K562 (cell line): Measurements from ENCODE around the gene CSNK1A1L.

Experiments used
- CCNT2 ChIP-seq: IDR thresholded peaks from 2 replicates; pipeline ENCODE4 v1.6.1; 2011; ENCODE audit warnings: borderline replicate concordance, low read depth, mild to moderate bottlenecking, moderate library complexity, mixed read lengths, low read length; ENCODE audit not compliant: insufficient read length; ENCODE audit errors: extremely low read depth
- ETV5 ChIP-seq: sonication (generic); formaldehyde crosslinking; IDR thresholded peaks from 2 replicates; pipeline ENCODE4 v1.4.0; 2020; ENCODE audit warnings: low read depth, mild to moderate bottlenecking, missing genetic modification reagents
- FOXA3 ChIP-seq, 2 experiments: fragments of 450-650 bp in 1 of 2; sonication (generic) in 1 of 2; formaldehyde crosslinking; IDR thresholded peaks in 1 of 2; conservative IDR thresholded peaks in 1 of 2; 2 replicates each; pipeline versions ENCODE4 v1.4.0 to v1.8.0; 2020 to 2022; ENCODE audit warnings: mild to moderate bottlenecking in 2 of 2, missing genetic modification reagents in 1 of 2
- RBM39 ChIP-seq: fragments of 200-400 bp; formaldehyde crosslinking; optimal IDR thresholded peaks from 2 replicates; pipeline ENCODE3; 2018; ENCODE audit warnings: low read depth, low read length
- RFX5 ChIP-seq: IDR thresholded peaks from 2 replicates; pipeline ENCODE4 v1.6.1; 2011; ENCODE audit warnings: low read depth, mild to moderate bottlenecking, improper control_type of control experiment, low read length
- TEAD2 ChIP-seq: fragments of 450-650 bp; IDR thresholded peaks from 2 replicates; pipeline ENCODE4 v1.6.1; 2016; ENCODE audit warnings: missing genetic modification characterization, control low read depth, missing compliant biosample characterization
- TEAD4 ChIP-seq, 2 experiments: sonication (generic) in 1 of 2; formaldehyde crosslinking in 1 of 2; IDR thresholded peaks; 2 replicates each; pipeline versions ENCODE4 v1.6.1 to v1.8.0; 2012 to 2022; ENCODE audit warnings: borderline replicate concordance in 1 of 2, inconsistent platforms in 1 of 2, low read length in 1 of 2, mild to moderate bottlenecking in 1 of 2, missing genetic modification reagents in 1 of 2
- ZBTB17 ChIP-seq: fragments of 450-650 bp; formaldehyde crosslinking; IDR thresholded peaks from 2 replicates; pipeline ENCODE4 v1.4.0; 2020; ENCODE audit warnings: mild to moderate bottlenecking
- TF ChIP-seq, protein P1 (sequence below), 3 experiments: IDR thresholded peaks in 2 of 3; conservative IDR thresholded peaks in 1 of 3; 2 replicates each; pipeline ENCODE4 v1.5.1; 2011 to 2012; ENCODE audit warnings: low read length in 3 of 3, mild to moderate bottlenecking in 3 of 3, control low read depth in 2 of 3, improper control_type of control experiment in 1 of 3, inconsistent platforms in 1 of 3, low read depth in 1 of 3, mixed read lengths in 1 of 3, moderate library complexity in 1 of 3; ENCODE audit not compliant: insufficient read depth in 2 of 3
- TF ChIP-seq, protein P2 (sequence below): sonication (generic); formaldehyde crosslinking; IDR thresholded peaks from 2 replicates; pipeline ENCODE4 v1.8.0; 2022; ENCODE audit warnings: mild to moderate bottlenecking, low read depth, missing genetic modification reagents
- TF ChIP-seq, protein P3 (sequence below): sonication (generic); formaldehyde crosslinking; IDR thresholded peaks from 2 replicates; pipeline ENCODE4 v1.9.0; 2022; ENCODE audit warnings: mild to moderate bottlenecking, missing genetic modification reagents
- TF ChIP-seq, protein P4 (sequence below), 3 experiments: fragments of 200-800 bp in 1 of 3; sonication (Bioruptor generic) in 1 of 3; sonication (generic) in 1 of 3; formaldehyde crosslinking in 1 of 3; IDR thresholded peaks; 2 replicates each; pipeline versions ENCODE4 v1.6.1 to v1.8.0; 2016 to 2022; ENCODE audit warnings: mild to moderate bottlenecking in 2 of 3, missing compliant biosample characterization in 2 of 3, missing genetic modification characterization in 2 of 3, missing genetic modification reagents in 1 of 3

DNA sequence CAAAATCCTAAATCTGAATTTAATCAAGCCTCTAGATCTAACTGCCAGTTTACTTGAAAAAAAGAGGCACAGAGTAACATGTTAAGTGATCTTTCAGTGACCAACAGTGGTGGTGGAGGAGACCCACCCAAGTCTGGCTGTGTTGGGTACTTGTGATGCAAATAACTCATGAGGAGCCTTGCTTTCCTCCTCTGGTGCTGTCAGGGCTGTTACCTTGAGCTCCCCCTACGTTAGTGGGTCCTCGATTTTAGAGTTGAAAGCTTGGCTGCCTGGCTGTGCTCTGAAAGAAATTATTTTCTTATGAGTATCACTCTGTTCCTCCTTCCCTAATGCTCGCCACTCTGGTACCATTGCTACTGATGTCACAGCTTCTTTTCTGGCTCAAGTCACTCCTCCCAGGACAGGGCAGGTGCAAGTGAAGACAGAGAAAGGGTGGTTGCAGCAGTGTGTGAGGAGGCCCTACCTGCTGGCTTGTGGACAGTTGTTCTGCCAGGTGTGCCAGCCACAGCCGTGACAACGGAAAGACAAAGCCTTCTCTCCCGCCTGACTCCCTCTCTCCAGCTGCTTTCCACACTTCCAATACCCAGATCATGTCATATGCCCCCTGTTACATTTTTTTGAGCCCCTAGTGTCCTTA, 39.5 kb downstream of the CSNK1A1L start:
- TF ChIP-seq, protein P1, sequence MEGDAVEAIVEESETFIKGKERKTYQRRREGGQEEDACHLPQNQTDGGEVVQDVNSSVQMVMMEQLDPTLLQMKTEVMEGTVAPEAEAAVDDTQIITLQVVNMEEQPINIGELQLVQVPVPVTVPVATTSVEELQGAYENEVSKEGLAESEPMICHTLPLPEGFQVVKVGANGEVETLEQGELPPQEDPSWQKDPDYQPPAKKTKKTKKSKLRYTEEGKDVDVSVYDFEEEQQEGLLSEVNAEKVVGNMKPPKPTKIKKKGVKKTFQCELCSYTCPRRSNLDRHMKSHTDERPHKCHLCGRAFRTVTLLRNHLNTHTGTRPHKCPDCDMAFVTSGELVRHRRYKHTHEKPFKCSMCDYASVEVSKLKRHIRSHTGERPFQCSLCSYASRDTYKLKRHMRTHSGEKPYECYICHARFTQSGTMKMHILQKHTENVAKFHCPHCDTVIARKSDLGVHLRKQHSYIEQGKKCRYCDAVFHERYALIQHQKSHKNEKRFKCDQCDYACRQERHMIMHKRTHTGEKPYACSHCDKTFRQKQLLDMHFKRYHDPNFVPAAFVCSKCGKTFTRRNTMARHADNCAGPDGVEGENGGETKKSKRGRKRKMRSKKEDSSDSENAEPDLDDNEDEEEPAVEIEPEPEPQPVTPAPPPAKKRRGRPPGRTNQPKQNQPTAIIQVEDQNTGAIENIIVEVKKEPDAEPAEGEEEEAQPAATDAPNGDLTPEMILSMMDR (IDR thresholded peaks at IDR 0.05 in 2 of 3, conservative IDR thresholded peaks at IDR 0.05 in 1 of 3; ENCODE audit: insufficient read depth in 2 of 3, low read depth in 1 of 3, low read length in 3 of 3) = no peak
- TF ChIP-seq, protein P2, sequence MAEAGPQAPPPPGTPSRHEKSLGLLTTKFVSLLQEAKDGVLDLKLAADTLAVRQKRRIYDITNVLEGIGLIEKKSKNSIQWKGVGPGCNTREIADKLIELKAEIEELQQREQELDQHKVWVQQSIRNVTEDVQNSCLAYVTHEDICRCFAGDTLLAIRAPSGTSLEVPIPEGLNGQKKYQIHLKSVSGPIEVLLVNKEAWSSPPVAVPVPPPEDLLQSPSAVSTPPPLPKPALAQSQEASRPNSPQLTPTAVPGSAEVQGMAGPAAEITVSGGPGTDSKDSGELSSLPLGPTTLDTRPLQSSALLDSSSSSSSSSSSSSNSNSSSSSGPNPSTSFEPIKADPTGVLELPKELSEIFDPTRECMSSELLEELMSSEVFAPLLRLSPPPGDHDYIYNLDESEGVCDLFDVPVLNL (CRISPR knock-in tag) = no peak
- no peak for TF ChIP-seq ZBTB17 (CRISPR knock-in tag)
- no peak for TF ChIP-seq TEAD4 (IDR thresholded peaks at IDR 0.05; ENCODE audit: low read length)
- TF ChIP-seq TEAD4 (CRISPR knock-in tag; IDR thresholded peaks at IDR 0.05; ENCODE audit: borderline replicate concordance) = no peak
- no peak for TF ChIP-seq FOXA3 (CRISPR knock-in tag; conservative IDR thresholded peaks at IDR 0.05 in 1 of 2, IDR thresholded peaks at IDR 0.05 in 1 of 2)
- TF ChIP-seq, protein P3, sequence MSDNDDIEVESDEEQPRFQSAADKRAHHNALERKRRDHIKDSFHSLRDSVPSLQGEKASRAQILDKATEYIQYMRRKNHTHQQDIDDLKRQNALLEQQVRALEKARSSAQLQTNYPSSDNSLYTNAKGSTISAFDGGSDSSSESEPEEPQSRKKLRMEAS (CRISPR knock-in tag) = no peak
- no peak for TF ChIP-seq TEAD2 (tag)
- no peak for TF ChIP-seq RBM39
- TF ChIP-seq, protein P4, sequence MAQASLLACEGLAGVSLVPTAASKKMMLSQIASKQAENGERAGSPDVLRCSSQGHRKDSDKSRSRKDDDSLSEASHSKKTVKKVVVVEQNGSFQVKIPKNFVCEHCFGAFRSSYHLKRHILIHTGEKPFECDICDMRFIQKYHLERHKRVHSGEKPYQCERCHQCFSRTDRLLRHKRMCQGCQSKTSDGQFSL (CRISPR knock-in tag; IDR thresholded peaks at IDR 0.05) = no peak
- TF ChIP-seq, protein P4 (tag; IDR thresholded peaks at IDR 0.05) = no peak
- TF ChIP-seq ETV5 (CRISPR knock-in tag) = no peak
- TF ChIP-seq RFX5 = no peak
- TF ChIP-seq CCNT2 = no peak
